Stimulated activated naive CD8-positive, alpha-beta T cell treated with anti-CD3 and anti-CD28 coated beads, Interleukin-15, Interleukin-2, amounts not matched to agents 100 ng/mL and 50 ng/mL, for 24 hours (primary cell): ENCODE results near the gene PUSL1.

Experiments used
- H3K27ac Mint-ChIP-seq: one replicate; pipeline ENCODE4 v1.8.0; 2021; ENCODE audit warnings: mild to moderate bottlenecking, mixed read lengths
- H3K27me3 Mint-ChIP-seq: one replicate; pipeline ENCODE4 v1.8.0; 2021; ENCODE audit warnings: mixed read lengths
- H3K36me3 Mint-ChIP-seq: one replicate; pipeline ENCODE4 v1.8.0; 2021; ENCODE audit warnings: low read depth, mixed read lengths
- H3K4me1 Mint-ChIP-seq: one replicate; pipeline ENCODE4 v1.8.0; 2021; ENCODE audit warnings: low read depth, mixed read lengths
- H3K4me3 Mint-ChIP-seq: one replicate; pipeline ENCODE4 v1.8.0; 2021; ENCODE audit warnings: mild to moderate bottlenecking, mixed read lengths
- H3K9me3 Mint-ChIP-seq: one replicate; pipeline ENCODE4 v1.8.0; 2021; ENCODE audit warnings: mixed read lengths

Gene PUSL1

DNA sequence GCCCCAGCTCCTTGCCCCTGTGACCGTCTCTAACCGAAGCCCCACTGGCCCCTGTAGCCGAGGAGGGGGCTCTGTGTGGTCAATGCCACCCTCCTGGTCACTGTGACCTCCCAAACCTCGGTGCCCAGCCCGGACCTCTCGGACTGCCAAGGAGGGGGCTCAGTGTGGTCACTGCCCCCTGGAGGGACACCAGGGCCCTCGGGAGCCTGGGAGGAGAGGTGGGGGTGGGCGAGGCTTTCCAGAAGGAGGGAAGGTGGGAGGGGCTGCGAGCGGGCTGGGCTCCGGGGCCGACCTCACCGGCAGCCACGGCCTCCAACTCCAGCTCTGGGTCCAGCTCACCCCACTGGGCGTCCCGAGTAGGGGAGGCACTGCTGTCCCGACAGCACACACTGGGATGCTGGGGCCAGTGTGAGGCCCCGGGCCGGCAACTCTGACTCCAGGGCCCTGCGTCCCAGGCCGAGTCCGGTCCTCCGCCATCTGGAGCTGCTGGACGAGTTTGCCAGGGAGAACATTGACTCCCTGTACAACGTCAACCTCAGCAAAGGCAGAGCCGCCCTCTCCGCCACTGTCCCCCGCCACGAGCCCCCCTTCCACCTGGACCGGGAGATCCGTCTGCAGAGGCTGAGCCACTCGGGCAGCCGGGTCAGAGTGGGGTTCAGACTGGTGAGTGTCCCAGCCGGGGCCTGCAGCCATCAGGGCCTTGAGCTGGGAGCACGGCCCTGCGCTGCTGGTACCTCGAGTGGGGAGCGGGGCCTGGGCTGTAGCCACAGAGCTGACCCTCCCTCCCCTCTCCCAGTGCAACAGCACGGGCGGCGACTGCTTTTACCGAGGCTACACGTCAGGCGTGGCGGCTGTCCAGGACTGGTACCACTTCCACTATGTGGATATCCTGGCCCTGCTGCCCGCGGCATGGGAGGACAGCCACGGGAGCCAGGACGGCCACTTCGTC is 21.8 kb upstream of the PUSL1 start:
- Mint-ChIP-seq H3K27me3 (no peaks in the 10 kb centered on the region), H3K36me3 (no peaks in the 10 kb centered on the region), H3K9me3 (no peaks in the 10 kb centered on the region), H3K27ac (no peak overlapping the region), H3K4me3 (no peak overlapping the region), H3K4me1 (no peaks in the 10 kb centered on the region)

DNA sequence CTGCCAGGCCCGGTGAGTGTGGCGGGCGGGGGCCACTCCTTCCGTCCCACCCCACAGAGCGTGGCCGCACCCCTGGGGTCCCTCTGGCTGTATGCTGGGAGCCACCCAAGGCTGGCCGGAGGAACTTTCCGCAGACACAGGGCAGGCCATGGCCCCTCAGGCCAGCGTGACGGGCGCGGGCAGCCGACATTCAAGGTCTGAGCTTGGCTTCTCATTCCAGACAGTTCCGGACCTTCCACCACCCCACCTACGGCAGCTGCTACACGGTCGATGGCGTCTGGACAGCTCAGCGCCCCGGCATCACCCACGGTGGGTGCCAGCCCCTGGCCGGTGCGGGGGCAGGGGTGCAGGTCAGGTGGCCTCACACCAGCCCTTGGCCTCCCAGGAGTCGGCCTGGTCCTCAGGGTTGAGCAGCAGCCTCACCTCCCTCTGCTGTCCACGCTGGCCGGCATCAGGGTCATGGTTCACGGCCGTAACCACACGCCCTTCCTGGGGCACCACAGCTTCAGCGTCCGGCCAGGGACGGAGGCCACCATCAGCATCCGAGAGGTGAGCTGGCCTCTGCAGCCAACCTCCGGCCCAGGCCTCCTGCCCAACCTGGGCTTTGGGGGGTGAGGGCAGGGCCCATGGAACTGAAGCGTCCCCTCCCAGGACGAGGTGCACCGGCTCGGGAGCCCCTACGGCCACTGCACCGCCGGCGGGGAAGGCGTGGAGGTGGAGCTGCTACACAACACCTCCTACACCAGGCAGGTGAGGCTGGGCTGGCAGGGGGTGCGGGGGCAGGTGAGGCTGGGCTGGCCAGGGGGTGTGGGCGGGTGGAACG is 20.9 kb upstream of the PUSL1 start:
- Mint-ChIP-seq H3K4me3 (no peak overlapping the region), H3K9me3 (no peaks in the 10 kb centered on the region), H3K4me1 (no peaks in the 10 kb centered on the region), H3K27me3 (no peaks in the 10 kb centered on the region), H3K27ac (no peak overlapping the region), H3K36me3 (no peaks in the 10 kb centered on the region)

DNA sequence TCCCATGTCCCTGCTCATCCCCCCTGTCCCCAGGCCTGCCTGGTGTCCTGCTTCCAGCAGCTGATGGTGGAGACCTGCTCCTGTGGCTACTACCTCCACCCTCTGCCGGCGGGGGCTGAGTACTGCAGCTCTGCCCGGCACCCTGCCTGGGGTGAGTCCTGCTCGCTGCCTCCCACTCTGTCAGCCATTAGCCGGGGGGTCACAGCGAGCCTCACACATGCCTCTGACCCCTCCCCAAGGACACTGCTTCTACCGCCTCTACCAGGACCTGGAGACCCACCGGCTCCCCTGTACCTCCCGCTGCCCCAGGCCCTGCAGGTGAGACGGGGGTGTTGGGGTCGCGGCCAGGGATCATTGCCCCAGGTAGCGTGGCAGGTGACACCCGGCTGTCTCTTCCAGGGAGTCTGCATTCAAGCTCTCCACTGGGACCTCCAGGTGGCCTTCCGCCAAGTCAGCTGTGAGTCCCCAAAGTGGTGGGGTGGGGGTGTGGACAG is 18.1 kb upstream of the PUSL1 start:
- no peaks in the 10 kb centered on the region for H3K36me3 Mint-ChIP-seq
- no peak overlapping the region for H3K27ac Mint-ChIP-seq
- no peaks in the 10 kb centered on the region for H3K9me3 Mint-ChIP-seq
- no peaks in the 10 kb centered on the region for H3K27me3 Mint-ChIP-seq
- no peaks in the 10 kb centered on the region for H3K4me1 Mint-ChIP-seq
- no peak overlapping the region for H3K4me3 Mint-ChIP-seq

DNA sequence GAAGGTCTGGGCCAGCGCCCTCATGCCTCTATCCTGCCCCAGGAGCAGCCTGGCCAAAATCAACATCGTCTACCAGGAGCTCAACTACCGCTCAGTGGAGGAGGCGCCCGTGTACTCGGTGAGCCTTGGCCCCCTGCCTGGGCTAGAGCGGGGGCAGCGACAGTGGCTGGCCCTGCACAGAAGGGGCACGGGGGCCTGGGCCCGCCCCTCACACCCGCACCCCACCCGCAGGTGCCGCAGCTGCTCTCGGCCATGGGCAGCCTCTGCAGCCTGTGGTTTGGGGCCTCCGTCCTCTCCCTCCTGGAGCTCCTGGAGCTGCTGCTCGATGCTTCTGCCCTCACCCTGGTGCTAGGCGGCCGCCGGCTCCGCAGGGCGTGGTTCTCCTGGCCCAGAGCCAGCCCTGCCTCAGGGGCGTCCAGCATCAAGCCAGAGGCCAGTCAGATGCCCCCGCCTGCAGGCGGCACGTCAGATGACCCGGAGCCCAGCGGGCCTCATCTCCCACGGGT is 17.3 kb upstream of the PUSL1 start:
- H3K27me3 Mint-ChIP-seq, result no peaks in the 10 kb centered on the region
- H3K4me1 Mint-ChIP-seq, result no peaks in the 10 kb centered on the region
- no peaks in the 10 kb centered on the region for H3K9me3 Mint-ChIP-seq
- no peak overlapping the region for H3K27ac Mint-ChIP-seq
- no peaks in the 10 kb centered on the region for H3K36me3 Mint-ChIP-seq
- no peak overlapping the region for H3K4me3 Mint-ChIP-seq

DNA sequence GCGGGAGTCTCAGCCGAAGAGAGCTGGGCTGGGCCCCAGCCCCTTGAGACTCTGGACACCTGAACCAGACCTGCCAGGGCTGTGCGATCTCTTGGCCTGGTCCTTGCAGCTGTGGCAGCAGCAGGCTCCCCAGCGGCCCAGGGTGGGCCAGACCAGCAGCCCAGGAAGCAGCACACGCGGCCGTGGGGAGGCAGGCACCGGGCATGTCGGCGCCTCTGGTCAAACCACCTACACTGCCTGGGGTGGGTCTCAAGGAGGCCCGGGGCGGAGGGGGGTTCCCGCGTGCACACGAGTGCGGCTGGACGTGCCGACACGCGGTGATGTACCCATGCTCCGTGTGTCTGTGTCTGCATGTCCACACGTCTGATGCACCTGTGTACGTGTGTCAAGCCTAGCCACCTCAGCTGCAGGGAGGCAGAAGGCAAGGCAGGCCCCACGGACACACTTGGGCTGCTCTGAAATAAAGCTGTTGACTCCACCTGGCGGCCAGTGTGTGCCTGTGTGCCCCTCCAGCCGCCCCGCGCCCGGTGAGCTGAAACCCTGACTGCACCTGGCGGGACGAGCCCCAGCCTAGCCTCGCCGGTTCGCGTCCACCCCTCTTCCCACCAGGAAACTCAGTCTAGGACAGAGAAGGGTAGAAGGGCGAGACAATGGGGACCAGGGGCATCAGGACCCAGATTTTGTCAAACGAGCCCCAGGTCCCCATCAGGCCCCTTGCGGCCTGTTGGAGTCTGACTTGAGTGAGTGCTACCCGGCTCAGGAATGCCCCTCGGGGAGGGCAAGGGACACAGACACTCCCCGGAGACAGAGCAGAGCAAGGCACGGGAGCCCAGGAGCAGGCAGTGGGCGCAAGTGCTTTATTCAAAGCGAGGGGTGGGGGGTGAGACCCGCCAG is 16.6 kb upstream of the PUSL1 start:
- H3K4me1 Mint-ChIP-seq, result no peaks in the 10 kb centered on the region
- no peaks in the 10 kb centered on the region for H3K36me3 Mint-ChIP-seq
- no peaks in the 10 kb centered on the region for H3K27me3 Mint-ChIP-seq
- H3K27ac Mint-ChIP-seq, result no peak overlapping the region
- no peaks in the 10 kb centered on the region for H3K9me3 Mint-ChIP-seq
- H3K4me3 Mint-ChIP-seq, result no peak overlapping the region

DNA sequence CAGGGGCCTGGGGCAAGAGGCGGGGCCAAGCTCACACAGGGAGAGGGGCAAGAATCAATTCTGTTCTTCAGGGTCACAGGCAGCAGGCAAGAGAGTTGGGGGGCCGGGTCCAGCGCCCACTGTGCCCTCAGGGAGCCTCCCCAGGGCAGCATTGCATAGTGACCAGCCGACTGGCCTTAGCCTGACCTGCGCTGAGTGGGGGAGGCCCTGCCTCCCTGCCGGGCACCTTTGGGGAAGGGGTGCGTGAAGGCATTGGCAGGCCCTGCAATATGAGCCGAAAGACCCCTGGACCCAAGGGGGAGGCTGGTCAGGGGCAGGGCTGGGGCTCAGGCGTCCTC is 16.0 kb upstream of the PUSL1 start:
- Mint-ChIP-seq H3K27me3 (no peaks in the 10 kb centered on the region), H3K9me3 (no peaks in the 10 kb centered on the region), H3K36me3 (no peaks in the 10 kb centered on the region), H3K27ac (no peak overlapping the region), H3K4me3 (no peak overlapping the region), H3K4me1 (no peaks in the 10 kb centered on the region)

DNA sequence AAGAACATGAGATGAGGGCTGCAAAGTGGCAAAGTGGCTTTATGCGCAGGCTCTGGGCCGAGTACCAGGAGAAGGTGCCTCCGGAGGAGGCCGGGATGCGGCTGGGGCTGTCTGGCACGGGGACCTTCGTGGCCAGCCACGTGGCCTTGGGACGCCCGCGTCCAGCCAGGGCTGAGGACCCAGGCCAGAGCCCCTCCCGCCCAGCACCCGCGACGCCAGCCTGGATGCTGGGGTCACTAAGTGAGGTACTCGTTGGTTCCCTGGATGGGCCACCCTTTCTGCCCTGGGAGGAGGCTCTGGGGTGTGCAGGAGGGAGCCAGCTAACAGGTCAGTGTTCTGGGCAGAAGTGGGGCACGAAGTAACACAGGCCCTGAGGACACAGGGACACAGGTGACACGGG is 15.5 kb upstream of the PUSL1 start:
- Mint-ChIP-seq H3K27ac (no peak overlapping the region), H3K4me3 (no peak overlapping the region), H3K4me1 (no peaks in the 10 kb centered on the region), H3K27me3 (no peaks in the 10 kb centered on the region), H3K36me3 (no peaks in the 10 kb centered on the region), H3K9me3 (no peaks in the 10 kb centered on the region)

DNA sequence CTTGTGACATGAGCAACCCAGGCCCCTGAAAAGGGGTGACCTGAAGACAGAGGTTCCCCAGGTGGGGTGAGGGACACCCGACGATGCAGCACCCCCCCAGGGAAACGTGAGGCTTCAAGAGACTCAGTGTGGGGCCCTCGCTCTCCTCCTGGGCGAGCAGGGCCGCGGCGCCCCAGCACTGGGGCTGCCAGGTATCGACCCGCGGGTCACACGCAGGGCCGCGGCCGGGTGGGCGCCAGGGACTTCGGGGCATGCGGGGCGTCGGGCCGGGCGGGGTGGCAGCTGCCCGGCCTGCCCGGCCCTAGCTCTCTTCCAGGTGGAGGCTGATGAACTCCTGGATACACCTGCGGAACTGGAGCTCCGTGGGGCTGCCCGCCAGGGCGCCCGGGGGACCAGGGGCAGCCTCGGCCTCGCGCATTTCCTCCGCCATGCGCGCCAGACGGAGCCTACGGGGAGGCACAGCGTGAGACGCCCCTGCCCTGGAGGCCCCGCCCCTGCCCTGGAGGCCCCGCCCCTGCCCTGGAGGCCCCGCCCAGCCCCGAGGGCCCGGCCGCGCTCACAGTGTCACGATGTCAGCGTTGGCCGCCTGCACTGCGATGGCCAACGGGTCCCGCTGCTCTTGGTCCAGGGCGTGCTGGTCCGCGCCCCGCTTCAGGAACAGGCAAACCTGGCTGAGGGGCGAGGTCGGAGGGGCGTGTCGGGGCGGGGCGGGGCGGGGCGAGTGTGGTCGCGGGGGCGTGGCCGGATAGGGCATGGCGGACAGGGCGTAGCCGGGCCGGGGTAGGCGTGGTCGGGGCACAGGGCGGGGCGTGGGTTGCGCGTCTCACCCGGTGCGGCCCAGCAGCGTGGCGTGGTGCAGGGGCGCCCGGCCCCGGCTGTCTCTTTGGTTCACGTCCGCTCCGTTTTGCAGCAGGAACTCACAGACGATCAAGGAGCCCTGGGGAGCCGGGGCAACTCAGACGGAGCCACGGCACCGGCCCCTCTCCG is 14.8 kb upstream of the PUSL1 start:
- no peaks in the 10 kb centered on the region for H3K27me3 Mint-ChIP-seq
- H3K4me1 Mint-ChIP-seq, result no peaks in the 10 kb centered on the region
- H3K4me3 Mint-ChIP-seq, result no peak overlapping the region
- no peaks in the 10 kb centered on the region for H3K9me3 Mint-ChIP-seq
- no peak overlapping the region for H3K27ac Mint-ChIP-seq
- no peaks in the 10 kb centered on the region for H3K36me3 Mint-ChIP-seq

DNA sequence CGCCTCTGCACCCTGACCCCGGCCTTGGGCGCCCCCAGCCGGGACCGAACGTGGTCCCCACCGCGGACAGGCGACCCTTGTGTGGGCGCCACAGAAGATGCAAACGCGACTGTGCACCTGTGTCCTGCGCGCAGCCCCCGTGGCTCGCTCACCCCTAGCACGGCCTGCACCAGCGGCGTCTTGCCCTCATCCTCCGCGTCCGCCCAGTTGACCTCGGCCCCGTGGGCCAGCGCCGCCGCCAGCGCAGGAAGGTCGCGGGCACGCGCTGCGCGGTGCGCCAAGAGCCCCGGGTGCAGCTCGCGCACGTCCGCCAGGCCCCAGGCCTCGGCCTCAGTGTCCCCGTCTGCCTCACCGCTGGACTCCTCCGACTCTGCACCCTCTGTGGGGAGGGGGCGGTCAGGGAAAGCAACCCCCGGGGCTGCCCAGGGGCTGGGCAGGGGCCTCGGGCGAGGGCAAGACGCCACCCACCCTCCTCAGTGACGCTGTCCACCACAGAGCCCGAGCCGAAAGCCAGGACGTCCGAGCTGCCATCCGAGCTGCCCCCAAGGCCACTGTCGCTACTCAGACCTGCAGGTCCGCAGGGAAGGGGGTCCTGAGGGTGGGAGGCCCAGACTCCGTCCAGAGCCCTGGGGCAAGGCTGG is 14.0 kb upstream of the PUSL1 start:
- Mint-ChIP-seq H3K4me3 (no peak overlapping the region), H3K4me1 (no peaks in the 10 kb centered on the region), H3K27me3 (no peaks in the 10 kb centered on the region), H3K9me3 (no peaks in the 10 kb centered on the region), H3K27ac (no peak overlapping the region), H3K36me3 (no peaks in the 10 kb centered on the region)

DNA sequence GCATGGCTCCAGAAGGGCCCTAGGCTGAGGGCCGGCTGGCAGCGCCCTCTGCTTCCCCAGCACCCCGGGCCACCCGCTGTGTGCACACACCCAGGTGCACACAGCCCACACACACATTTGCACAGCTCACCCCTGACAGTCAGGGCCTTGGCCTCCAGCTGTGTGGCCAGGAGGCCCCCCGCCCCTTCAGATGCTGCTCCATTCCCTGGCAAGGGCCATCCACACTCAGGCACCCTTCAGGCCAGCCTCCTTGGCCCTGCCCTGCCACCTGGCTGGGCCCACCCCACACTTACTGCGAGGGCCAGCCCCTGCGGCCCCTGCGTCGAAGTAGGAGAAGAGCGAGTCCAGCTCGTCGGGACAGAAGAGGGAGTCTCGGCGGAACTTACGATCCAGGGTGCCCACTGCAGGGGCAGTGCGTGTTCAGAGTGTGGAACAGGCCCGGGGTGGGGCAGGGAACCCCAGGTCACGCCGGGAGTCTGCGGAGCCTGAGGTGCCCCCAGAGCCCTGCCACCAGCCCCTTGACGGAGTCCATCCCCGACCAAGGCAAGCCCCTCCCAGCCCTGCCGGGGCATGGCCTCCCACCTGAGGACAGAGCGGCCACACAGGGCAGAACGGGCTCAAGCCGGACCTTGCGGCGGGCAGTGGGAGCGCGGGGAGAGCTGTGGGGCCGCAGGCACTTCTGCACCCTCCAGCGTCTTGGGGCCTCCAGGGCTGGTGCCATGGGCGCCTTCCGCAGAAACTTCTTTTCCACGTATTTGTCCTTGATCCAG is 13.1 kb upstream of the PUSL1 start:
- Mint-ChIP-seq H3K36me3 (no peaks in the 10 kb centered on the region), H3K27ac (peak overlapping the region; percentile 49), H3K27me3 (no peaks in the 10 kb centered on the region)

DNA sequence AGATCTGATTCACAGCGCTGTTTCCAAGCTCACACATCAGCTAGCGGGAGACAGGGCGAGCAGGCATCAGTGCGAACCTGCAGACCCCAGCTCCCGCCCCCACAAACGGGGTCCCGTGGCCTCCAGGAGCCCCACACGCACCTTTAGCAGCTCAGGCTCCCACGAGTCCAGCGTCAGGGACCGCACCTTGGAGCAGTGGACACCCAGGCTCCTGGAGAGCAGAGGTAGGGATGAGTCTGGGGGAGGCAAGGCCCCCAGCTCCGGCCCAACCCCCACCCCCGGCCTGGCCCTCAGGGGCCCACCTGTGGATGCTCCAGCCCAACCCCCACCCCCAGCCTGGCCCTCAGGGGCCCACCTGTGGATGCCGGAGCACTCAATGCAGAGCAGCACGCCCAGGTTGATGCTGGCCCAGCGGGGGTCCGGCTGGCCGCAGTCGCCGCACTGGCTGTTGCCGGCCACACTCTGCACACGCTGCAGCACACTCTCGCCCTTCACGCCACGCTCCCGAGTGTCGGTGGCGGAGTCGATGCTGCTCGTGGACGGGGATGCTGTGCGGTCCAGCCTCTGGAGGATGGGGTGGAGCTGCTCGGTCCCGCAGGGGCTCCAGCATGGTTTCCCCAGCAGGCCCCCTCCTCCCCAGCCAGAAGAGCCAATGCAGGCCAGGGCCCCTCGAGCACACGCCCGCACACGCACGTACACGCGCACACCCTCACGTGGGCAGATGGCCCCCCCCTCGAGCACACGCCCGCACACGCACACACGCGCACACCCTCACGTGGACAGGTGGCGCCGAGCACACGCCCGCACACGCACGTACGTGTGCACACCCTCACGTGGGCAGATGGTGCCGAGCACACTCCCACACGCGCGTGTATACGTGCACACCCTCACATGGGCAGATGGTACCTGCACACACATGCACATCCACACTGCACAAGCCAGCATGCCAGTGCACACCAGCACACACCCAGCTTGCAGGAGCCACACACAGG is 12.0 kb upstream of the PUSL1 start:
- H3K4me3 Mint-ChIP-seq, result no peak overlapping the region

More for the DNA sequence above, 13.1 kb upstream of the PUSL1 start:
- Mint-ChIP-seq H3K4me3 (no peak overlapping the region), H3K4me1 (no peaks in the 10 kb centered on the region), H3K9me3 (no peaks in the 10 kb centered on the region)

More for the DNA sequence above, 12.0 kb upstream of the PUSL1 start:
- H3K27ac Mint-ChIP-seq, result no peak overlapping the region
- H3K9me3 Mint-ChIP-seq, result no peaks in the 10 kb centered on the region
- H3K4me1 Mint-ChIP-seq, result no peaks in the 10 kb centered on the region
- H3K27me3 Mint-ChIP-seq, result no peaks in the 10 kb centered on the region
- H3K36me3 Mint-ChIP-seq, result no peaks in the 10 kb centered on the region
